Naive B cell (primary cell): ENCODE data around the gene HOXA10. TPM values are rescaled to one million over a fixed set of nuclear protein-coding genes. Genes with fewer than 3 reads are reported as not detected.
A peak's percentile ranks its signal among the peaks of the same experiment; 100 is the strongest.

Experiments used
- ATAC-seq, 2 donors: fragments of 150-1000 bp; cut with Tn5 transposase; 2 replicates each; pipeline ENCODE4 v1.10.0; 2021; ENCODE audit warnings: low read depth in 2 of 2, mild to moderate bottlenecking in 2 of 2, moderate library complexity in 2 of 2
- DNase-seq: peaks from one replicate; pipeline ENCODE4 v3.0.0; 2022
- H3K27ac Mint-ChIP-seq, 6 donors: one replicate each; pipeline ENCODE4 v1.8.0; 2020 to 2022; ENCODE audit warnings: mild to moderate bottlenecking in 6 of 6, mixed read lengths in 6 of 6, moderate library complexity in 5 of 6, inconsistent platforms in 2 of 6
- H3K27me3 Mint-ChIP-seq, 3 donors: one replicate each; pipeline ENCODE4 v1.8.0; 2021 to 2022; ENCODE audit warnings: mixed read lengths in 3 of 3, mild to moderate bottlenecking in 1 of 3
- H3K36me3 Mint-ChIP-seq, 2 donors: one replicate each; pipeline ENCODE4 v1.8.0; 2020 to 2022; ENCODE audit warnings: mixed read lengths in 2 of 2, inconsistent platforms in 1 of 2, mild to moderate bottlenecking in 1 of 2
- H3K4me1 Mint-ChIP-seq, 3 donors: one replicate each; pipeline ENCODE4 v1.8.0; 2020 to 2022; ENCODE audit warnings: mixed read lengths in 3 of 3, inconsistent platforms in 1 of 3, mild to moderate bottlenecking in 1 of 3, moderate library complexity in 1 of 3
- H3K4me3 Mint-ChIP-seq, 8 donors: one replicate each; pipeline ENCODE4 v1.8.0; 2020 to 2022; ENCODE audit warnings: mild to moderate bottlenecking in 8 of 8, mixed read lengths in 8 of 8, moderate library complexity in 8 of 8, inconsistent platforms in 2 of 8
- H3K9me3 Mint-ChIP-seq, 7 donors: one replicate each; pipeline ENCODE4 v1.8.0; 2020 to 2022; ENCODE audit warnings: mixed read lengths in 7 of 7, mild to moderate bottlenecking in 5 of 7, inconsistent platforms in 2 of 7, moderate library complexity in 1 of 7
- polyA plus RNA-seq, 6 donors: library from polyadenylated mRNA; unstranded; fragments of 300-500 nt; fragmentation: Illumina TruSeq; gene quantifications; one replicate each; pipeline ENCODE4 v1.2.3, GENCODE V29; 2021; ENCODE audit warnings: low read depth in 6 of 6

Gene HOXA10
- not detected for polyA plus RNA-seq

DNA sequence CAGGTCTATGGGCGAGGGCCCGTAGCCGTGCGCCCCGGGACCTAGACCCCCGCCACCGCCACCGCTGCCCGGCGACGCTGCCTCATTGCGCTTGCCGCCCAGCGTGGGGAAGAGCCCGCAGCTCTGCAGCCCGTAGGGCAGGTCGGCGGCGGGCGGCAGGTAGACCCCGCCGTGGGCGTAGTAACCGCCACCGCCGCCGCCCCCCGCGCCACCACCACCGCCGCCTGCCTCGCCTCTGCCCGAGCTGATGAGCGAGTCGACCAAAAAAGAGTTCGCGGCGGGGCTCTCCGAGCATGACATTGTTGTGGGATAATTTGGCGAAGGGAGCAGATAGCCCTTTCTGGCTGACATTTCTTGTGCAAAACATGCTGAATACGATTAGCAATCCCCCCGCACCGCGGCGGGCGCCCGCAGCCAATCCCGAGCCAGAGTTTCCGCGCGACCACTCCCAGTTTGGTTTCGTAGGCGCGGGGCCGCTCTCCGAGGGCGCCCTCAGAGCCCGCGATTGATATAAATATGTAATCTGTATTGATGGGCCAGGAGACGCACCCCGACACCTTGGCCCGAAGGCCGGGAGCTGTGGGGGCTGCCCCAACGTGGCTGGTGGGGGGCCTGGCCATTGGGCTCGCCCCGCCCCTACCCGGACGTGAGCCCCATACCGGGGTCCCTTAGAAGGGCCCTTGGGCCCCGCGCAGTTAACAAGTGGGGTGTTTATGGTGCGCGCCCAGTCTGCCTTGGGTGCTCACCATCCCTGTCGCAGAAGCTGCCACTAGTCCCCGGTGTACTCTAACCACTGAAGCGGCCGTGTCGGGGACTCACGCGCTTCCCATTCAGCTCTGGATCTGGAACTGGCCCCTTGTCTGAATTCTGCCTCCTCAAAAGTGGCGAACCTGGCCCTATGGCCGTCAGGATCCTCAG is at the start of gene HOXA10:
Gene HOXA10, minus strand, starts transcription at position 365 of the 918 bp plus-strand sequence. Its CDS starts 14 bp downstream, at position 351.
- ATAC-seq, result no peak
- Mint-ChIP-seq H3K4me1 (peaks cover 13 to 19% (median 18%) of the 10 kb centered on the region in 3 donors), H3K27ac (peak within 1 kb of the TSS in 3 of 6 donors; percentile 42 to 83 (median 65)), H3K9me3 (peaks cover 0 to 22% (median 6%) of the 10 kb centered on the region in 7 donors), H3K4me3 (peak within 1 kb of the TSS; percentile 64 to 83 (median 68)), H3K36me3 (peaks cover 0 to 10% of the 10 kb centered on the region in 2 donors), H3K27me3 (peaks cover 58 to 83% (median 59%) of the 10 kb centered on the region in 3 donors)
- no peak for DNase-seq

DNA sequence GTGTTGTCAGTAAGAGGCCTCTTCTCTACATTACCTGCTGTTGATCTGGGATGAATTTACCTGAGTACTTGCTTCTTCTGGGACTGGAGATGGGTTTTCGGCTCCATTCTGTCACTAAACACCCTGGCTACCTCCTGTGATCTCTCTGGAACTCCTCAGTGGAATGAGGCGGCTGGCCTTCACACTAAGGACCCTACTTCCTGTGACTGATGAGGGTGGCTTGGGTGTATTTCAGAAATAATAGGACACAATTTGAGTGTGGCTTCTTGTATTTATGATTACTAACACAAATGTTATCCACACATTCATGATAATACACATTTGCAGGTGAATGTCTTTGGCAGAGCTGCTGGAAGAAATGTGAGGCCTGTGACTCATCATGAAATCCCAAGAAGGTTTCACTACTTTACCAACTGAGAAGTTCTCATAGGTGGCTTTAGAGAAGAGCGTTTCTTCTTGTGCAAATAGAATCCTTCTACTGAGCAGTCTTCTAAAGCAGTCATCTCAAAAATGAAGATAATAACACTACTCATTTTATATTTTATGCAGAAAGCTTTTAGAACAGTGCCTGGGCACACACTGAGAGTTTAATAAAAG is 47.2 kb upstream of the HOXA10 start:
- Mint-ChIP-seq H3K9me3 (peaks cover 0 to 3% (median 0%) of the 10 kb centered on the region in 7 donors), H3K4me1 (peaks cover 0 to 11% (median 9%) of the 10 kb centered on the region in 3 donors), H3K27me3 (peaks cover 78 to 90% (median 85%) of the 10 kb centered on the region in 3 donors), H3K36me3 (no peaks in the 10 kb centered on the region), H3K4me3 (peak overlapping the region in 4 of 8 donors; percentile 25 to 59 (median 48)), H3K27ac (no peak overlapping the region)
- no peak for DNase-seq
- ATAC-seq, result no peak

DNA sequence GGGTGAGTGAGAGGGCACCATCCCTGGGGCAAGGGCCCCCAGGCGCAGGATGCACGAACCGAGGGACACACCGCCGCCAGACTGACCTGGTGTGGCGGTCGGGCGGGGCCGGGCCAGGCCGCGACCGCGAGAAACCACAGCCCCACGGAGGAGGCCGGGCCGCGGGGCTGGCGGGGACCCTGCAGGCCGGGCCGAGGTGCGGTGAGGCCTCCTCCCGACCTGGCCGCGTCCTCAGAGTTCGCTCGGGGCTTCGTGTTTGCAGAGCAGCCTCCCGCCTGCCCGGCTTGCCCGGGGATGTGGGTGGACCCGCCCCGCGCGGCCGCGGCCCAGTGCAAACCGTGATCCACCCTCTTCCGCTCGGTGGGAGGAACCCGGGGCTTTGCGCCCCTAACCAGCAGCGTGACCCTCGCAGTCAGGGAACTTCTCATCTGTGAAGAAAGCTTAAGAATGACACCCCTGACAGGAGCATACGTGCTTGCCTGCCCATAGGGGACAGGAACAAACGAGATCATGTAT is 46.4 kb upstream of the HOXA10 start:
- ATAC-seq, result peak; percentile 35 to 41
- peak overlapping the region in 5 of 8 donors; percentile 10 to 71 (median 47) for H3K4me3 Mint-ChIP-seq

DNA sequence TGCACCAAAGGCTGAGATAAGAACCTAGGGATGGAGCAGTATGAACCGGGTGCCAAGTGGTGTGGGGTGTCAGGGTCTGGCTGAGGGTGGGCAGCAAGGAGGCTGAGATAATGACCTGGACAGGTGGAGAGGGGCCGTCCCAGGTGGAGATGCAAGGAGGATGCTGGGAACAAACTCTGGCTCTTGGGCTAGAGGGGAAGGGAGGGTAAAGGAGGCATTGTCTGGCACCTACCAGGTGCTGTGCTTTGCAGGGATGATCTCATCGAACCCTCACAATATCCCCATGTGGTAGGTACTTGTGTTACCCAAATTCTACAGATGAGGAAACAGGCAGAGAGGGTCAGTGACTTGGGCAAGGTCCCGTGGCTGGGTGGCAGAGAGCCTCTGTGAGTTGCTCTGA is 45.7 kb upstream of the HOXA10 start:
- H3K9me3 Mint-ChIP-seq, result peaks cover 0 to under 1% (median 0%) of the 10 kb centered on the region in 7 donors
- peak overlapping the region in 6 of 8 donors; percentile 25 to 81 (median 54) for H3K4me3 Mint-ChIP-seq
- H3K27ac Mint-ChIP-seq, result peak overlapping the region in 1 of 6 donors; percentile 76
- ATAC-seq (no peak), DNase-seq (no peak)
- H3K27me3 Mint-ChIP-seq, result peaks cover 86 to 94% (median 89%) of the 10 kb centered on the region in 3 donors
- peaks cover 0 to 7% of the 10 kb centered on the region in 2 donors for H3K36me3 Mint-ChIP-seq
- H3K4me1 Mint-ChIP-seq, result peaks cover 0 to 11% (median 9%) of the 10 kb centered on the region in 3 donors

More for the DNA sequence above, 46.4 kb upstream of the HOXA10 start:
- H3K9me3 Mint-ChIP-seq, result peaks cover 0 to 3% (median 0%) of the 10 kb centered on the region in 7 donors
- H3K27ac Mint-ChIP-seq, result no peak overlapping the region
- H3K27me3 Mint-ChIP-seq, result peaks cover 83 to 94% (median 89%) of the 10 kb centered on the region in 3 donors
- DNase-seq, result no peak
- H3K4me1 Mint-ChIP-seq, result peaks cover 0 to 11% (median 9%) of the 10 kb centered on the region in 3 donors
- peaks cover 0 to under 1% of the 10 kb centered on the region in 2 donors for H3K36me3 Mint-ChIP-seq

DNA sequence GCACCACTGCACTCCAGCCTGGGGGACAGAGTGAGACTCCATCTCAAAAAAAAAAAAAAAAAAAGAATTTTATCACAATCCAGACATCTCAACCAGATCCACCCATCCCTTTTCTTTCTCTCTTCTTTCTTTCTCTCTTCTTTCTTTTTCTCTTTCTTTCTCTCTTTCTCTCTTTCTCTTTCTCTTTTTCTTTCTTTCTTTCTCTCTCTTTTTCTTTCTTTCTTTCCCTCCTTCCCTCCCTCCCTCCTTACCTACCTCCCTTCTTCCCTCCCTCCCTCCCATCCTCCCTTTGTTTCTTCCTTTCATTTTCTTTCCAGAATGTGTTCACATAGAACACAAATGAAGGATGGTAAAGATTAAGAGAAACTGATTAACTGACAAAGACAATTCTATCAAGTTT is 43.8 kb upstream of the HOXA10 start:
- H3K4me3 Mint-ChIP-seq, result no peak overlapping the region
- peaks cover 0 to 7% of the 10 kb centered on the region in 2 donors for H3K36me3 Mint-ChIP-seq
- H3K27ac Mint-ChIP-seq, result no peak overlapping the region
- ATAC-seq, result no peak
- peaks cover 11 to 13% (median 11%) of the 10 kb centered on the region in 3 donors for H3K4me1 Mint-ChIP-seq
- H3K9me3 Mint-ChIP-seq, result no peaks in the 10 kb centered on the region
- peaks cover 87 to 93% (median 92%) of the 10 kb centered on the region in 3 donors for H3K27me3 Mint-ChIP-seq
- no peak for DNase-seq

DNA sequence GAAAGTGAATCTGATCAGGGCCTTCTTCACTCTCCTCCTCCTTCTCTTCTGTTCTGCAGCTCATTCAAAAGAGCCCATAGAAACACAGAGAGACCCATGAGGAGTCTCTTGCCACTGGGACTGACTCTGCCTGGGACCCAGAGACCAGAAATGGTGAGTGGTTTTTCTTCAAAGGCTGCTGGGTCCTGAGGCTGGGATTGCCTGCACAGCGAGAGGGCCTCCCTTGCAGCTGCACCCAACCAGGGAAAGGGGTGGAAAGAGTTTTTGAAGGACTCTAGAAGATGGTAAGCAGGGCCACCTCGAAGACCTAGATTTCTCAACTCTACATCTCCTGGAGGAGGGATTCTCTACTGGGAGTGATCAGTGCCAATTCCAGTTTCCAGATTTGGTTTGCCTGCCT is 41.2 kb upstream of the HOXA10 start:
- Mint-ChIP-seq H3K4me3 (peak overlapping the region in 1 of 8 donors; percentile 54), H3K27ac (peak overlapping the region in 2 of 6 donors; percentile 17 to 52), H3K9me3 (no peaks in the 10 kb centered on the region), H3K36me3 (peaks cover 0 to 7% of the 10 kb centered on the region in 2 donors), H3K27me3 (peaks cover 81 to 94% (median 94%) of the 10 kb centered on the region in 3 donors), H3K4me1 (peaks cover 13 to 24% (median 18%) of the 10 kb centered on the region in 3 donors)
- DNase-seq (no peak), ATAC-seq (no peak)

DNA sequence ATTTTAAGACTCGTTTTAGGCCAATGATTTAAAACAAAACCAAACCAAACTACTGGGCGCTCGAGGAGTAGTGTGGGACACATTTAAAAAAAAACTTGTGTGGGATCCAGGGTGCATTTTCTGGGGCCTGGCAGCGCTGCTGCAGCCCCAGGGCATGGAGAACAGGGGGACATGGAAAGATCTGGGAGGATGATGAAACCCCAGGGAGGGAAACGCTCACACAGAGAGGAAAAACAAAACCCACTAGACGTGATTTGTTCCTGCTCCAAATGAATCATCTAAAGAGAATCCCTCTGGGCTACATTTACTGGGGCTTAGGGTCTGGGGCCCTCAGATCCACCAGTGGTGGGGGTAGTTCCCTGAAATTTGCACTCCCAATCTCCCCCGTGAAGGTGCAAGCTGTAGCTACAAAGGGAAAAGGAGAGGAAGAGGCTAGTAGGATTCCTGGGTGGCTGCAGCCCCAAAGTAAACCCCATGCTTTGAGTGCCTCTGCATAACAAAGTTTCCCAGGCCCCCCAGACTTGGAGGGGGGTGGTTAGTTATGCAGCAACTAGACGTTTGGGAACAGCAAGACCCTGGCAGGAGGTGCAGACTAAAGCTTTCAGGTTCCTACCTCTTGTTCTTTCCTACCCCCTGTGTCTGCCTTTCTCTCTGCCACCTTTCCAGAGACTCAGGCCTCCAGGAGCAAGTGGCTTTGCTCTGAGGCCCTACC is 40.3 kb upstream of the HOXA10 start:
- Mint-ChIP-seq H3K4me1 (peaks cover 10 to 28% (median 15%) of the 10 kb centered on the region in 3 donors), H3K9me3 (no peaks in the 10 kb centered on the region), H3K36me3 (peaks cover 0 to 7% of the 10 kb centered on the region in 2 donors), H3K27ac (no peak overlapping the region), H3K4me3 (peak overlapping the region in 2 of 8 donors; percentile 25 to 47), H3K27me3 (peaks cover 83 to 97% (median 96%) of the 10 kb centered on the region in 3 donors)
- DNase-seq, result no peak
- no peak for ATAC-seq

DNA sequence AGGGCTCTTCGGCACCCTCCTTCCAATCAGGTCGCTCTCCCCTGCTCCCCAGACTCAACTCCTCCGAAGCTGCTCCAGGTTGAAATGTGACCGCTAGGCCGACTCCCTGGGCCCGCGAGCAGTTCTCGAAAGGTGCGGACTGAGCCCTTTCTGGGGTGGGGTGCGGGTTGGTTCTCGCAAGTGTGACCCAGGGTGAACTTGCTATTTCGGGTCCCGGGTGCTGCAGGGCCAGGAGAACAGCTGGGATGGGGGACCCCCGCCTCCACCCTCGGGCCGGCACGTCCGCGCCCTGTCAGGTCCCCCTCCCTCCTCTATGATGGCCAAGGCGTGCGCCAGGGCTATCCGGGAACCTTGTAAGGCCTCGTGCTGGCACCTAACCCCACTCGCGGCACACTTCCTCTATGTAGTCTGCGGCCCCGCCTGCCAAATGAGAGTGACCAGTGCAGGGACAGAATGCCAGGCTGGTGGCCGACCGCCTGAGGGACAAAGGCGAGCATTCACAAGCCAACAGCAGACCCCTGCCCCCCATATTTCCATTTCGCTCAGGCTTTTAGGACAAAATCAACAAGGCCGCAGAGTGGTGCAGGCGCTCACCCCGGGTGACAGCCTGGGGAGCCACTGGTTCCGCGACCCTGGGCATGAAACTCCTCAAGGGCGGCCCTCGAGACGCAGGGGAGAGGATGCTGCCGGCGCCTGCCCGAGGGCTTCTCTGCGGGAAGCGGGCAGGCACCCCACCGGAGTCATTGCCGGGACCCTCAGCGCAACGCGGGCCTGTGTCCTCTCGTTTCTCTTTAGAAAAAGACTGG is 39.5 kb upstream of the HOXA10 start:
- DNase-seq, result no peak
- Mint-ChIP-seq H3K4me1 (peaks cover 10 to 28% (median 15%) of the 10 kb centered on the region in 3 donors), H3K36me3 (peaks cover 0 to 7% of the 10 kb centered on the region in 2 donors), H3K4me3 (peak overlapping the region in 4 of 8 donors; percentile 25 to 40 (median 30)), H3K27me3 (peaks cover 85 to 97% (median 96%) of the 10 kb centered on the region in 3 donors), H3K9me3 (no peaks in the 10 kb centered on the region), H3K27ac (peak overlapping the region in 1 of 6 donors; percentile 87)
- no peak for ATAC-seq

DNA sequence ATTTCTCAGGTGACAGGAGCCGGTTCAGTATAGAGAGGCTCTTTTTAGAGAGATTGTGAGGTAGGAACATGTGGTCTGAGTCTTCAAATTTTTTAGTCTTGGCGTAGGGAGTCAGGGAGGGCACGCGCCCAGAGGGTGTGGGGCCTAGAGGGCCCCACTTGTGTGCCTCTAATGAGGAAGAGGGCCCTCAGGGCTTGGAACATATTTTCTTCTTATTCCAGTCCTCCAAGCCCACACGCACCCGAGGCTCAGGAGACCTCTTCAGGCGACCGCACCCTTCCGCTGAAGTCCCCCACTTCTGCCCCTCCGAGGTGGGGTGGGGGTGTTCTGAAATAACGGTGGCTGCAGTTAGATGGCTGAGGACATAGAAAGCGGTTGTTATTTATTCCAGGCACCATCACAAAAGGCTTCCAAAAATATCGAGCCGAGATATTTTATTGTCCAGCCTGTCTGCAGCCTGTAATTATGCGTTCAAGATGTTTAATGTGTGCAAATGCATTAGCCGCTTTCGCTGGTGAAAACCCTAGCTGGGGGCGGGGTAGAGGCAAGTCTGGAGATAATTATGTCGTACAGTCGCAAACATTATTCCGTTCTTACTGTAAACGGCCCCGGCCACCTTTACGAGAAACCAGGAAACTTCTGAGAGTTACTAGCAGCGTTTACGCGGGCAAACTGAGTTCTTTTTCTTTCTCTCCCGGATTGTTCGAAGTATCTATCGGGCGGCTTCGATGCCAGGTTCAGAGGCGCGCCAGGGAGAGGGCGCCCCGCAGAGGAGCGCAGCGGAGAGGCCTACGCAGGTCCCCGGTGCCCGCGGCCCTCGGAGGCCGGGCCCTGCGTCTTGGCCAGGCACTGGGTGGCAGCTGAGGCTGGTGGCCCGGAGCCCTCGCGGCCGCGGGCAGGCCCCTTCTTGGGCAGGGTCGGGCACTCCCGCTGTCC is 38.6 kb upstream of the HOXA10 start:
- ATAC-seq (no peak), DNase-seq (no peak)
- H3K4me1 Mint-ChIP-seq, result peaks cover 10 to 28% (median 15%) of the 10 kb centered on the region in 3 donors
- H3K27me3 Mint-ChIP-seq, result peaks cover 88 to 97% (median 96%) of the 10 kb centered on the region in 3 donors
- H3K4me3 Mint-ChIP-seq, result peak overlapping the region in 4 of 8 donors; percentile 5 to 49 (median 24)
- H3K36me3 Mint-ChIP-seq, result peaks cover 0 to 7% of the 10 kb centered on the region in 2 donors
- H3K27ac Mint-ChIP-seq, result peak overlapping the region in 2 of 6 donors; percentile 18 to 67
- H3K9me3 Mint-ChIP-seq, result no peaks in the 10 kb centered on the region

DNA sequence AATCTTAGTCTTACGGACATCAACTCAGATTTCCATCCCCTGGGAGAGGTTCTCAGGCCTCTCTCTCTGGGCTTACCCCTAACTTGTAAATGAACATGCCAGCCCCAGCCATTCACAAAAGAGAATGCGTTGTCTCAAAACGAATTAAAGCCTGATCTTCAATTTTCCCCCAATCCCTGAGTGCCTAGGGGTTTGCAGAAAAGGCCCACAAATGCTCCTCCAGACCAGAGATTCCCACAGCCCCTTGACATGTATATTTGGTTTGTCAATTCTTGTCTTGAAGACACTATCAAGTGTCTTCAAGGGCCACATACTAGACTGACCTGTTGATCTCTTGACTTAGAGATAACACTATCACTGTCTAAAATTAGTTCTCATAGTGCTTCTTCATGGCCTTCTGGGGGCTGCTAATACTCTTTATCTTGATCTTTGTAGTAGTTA is 37.7 kb upstream of the HOXA10 start:
- no peaks in the 10 kb centered on the region for H3K9me3 Mint-ChIP-seq
- DNase-seq (no peak), ATAC-seq (no peak)
- peaks cover 0 to 7% of the 10 kb centered on the region in 2 donors for H3K36me3 Mint-ChIP-seq
- H3K27me3 Mint-ChIP-seq, result peaks cover 90 to 97% (median 96%) of the 10 kb centered on the region in 3 donors
- no peak overlapping the region for H3K27ac Mint-ChIP-seq
- H3K4me3 Mint-ChIP-seq, result no peak overlapping the region
- peaks cover 10 to 28% (median 15%) of the 10 kb centered on the region in 3 donors for H3K4me1 Mint-ChIP-seq

DNA sequence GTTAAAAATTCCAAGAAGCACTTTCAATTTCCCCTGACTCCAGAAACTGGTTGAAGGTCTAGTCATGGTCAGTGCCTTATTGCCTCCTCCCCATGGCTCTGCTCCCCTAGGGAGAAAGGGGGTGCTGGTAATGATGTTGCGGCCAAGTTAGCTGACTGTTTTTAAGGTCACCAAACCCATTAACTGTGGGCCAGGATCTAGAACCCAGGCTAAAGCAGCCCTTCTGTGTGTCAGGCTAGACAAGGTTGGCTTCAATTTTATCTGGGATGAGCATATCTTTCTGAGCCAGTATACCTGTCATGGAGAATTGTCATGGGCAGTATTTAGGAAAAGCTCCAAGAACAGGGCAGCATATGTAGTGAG is 36.9 kb upstream of the HOXA10 start:
- H3K27ac Mint-ChIP-seq, result peak overlapping the region in 1 of 6 donors; percentile 64
- peaks cover 2 to 7% of the 10 kb centered on the region in 2 donors for H3K36me3 Mint-ChIP-seq
- peaks cover 10 to 28% (median 16%) of the 10 kb centered on the region in 3 donors for H3K4me1 Mint-ChIP-seq
- peaks cover 91 to 97% (median 96%) of the 10 kb centered on the region in 3 donors for H3K27me3 Mint-ChIP-seq
- ATAC-seq (no peak), DNase-seq (no peak)
- H3K4me3 Mint-ChIP-seq, result no peak overlapping the region
- peaks cover 0 to 7% (median 0%) of the 10 kb centered on the region in 7 donors for H3K9me3 Mint-ChIP-seq
